GM21526 (cell line): ENCODE data around the gene MBTPS2.
"Not testable (repeated sequence)": the region's sequence is repeated elsewhere in the genome, so short reads cannot be mapped to it uniquely, and the experiment has no call there.

Experiments used
- ATAC-seq: cut with Tn5 transposase; IDR thresholded peaks from one replicate; pipeline ENCODE4 v1.9.1; 2021; ENCODE audit warnings: moderate library complexity; ENCODE audit not compliant: unreplicated experiment, low FRiP score

The MBTPS2 gene

GRCh38 chrX:21839334-21840192, at the start of gene MBTPS2:
Gene MBTPS2, plus strand, starts transcription at chrX:21839617. Its CDS starts 118 bp downstream, at chrX:21839735.
- ATAC-seq, result peak; percentile 82

GRCh38 chrX:21798677-21799219, 40.7 kb upstream of the MBTPS2 start:
- ATAC-seq, result peak; percentile 90

- no peak for ATAC-seq
Observed at GRCh38 chrX:21799767-21800166, 39.6 kb upstream of the MBTPS2 start.

GRCh38 chrX:21800344-21800770, 39.1 kb upstream of the MBTPS2 start:
- no peak for ATAC-seq

- no peak for ATAC-seq
Observed at GRCh38 chrX:21802054-21802670, 37.3 kb upstream of the MBTPS2 start.

GRCh38 chrX:21802839-21803238, 36.6 kb upstream of the MBTPS2 start:
- ATAC-seq, result no peak

- ATAC-seq, result no peak
Observed at GRCh38 chrX:21806691-21807090, 32.7 kb upstream of the MBTPS2 start.

- no peak for ATAC-seq
Observed at GRCh38 chrX:21811832-21812231, 27.6 kb upstream of the MBTPS2 start.

- no peak for ATAC-seq
Observed at GRCh38 chrX:21812628-21813027, 26.8 kb upstream of the MBTPS2 start.

GRCh38 chrX:21813612-21814368, 25.6 kb upstream of the MBTPS2 start:
- ATAC-seq, result no peak

GRCh38 chrX:21816136-21816535, 23.3 kb upstream of the MBTPS2 start:
- no peak for ATAC-seq

- ATAC-seq, result not testable (repeated sequence)
Observed at GRCh38 chrX:21820170-21820569, 19.2 kb upstream of the MBTPS2 start.

GRCh38 chrX:21821875-21822274, 17.5 kb upstream of the MBTPS2 start:
- ATAC-seq, result no peak

- ATAC-seq, result no peak
Observed at GRCh38 chrX:21831496-21831895, 7.9 kb upstream of the MBTPS2 start.

GRCh38 chrX:21837056-21837455, 2.4 kb upstream of the MBTPS2 start:
- no peak for ATAC-seq

GRCh38 chrX:21838937-21839333, 482 bp upstream of the MBTPS2 start:
- no peak for ATAC-seq

- no peak for ATAC-seq
Observed at GRCh38 chrX:21840193-21840545, 752 bp downstream of the MBTPS2 start.

GRCh38 chrX:21843179-21843578, 3.8 kb downstream of the MBTPS2 start:
- no peak for ATAC-seq

- ATAC-seq, result no peak
Observed at GRCh38 chrX:21845096-21845495, 5.7 kb downstream of the MBTPS2 start.

- ATAC-seq, result no peak
Observed at GRCh38 chrX:21847342-21847741, 7.9 kb downstream of the MBTPS2 start.

GRCh38 chrX:21853578-21853977, 14.2 kb downstream of the MBTPS2 start:
- ATAC-seq, result no peak
